22Rv1 (cell line): ENCODE results near the gene NFATC2.
"Not testable (repeated sequence)": the region's sequence is repeated elsewhere in the genome, so short reads cannot be mapped to it uniquely, and the experiment has no call there.

Source experiments
- H3K27ac ChIP-seq: fragments of 450-650 bp; 2 replicates; pipeline ENCODE4 v1.5.1; 2017
- ZFX ChIP-seq: fragments of 450-650 bp; IDR thresholded peaks from 2 replicates; pipeline ENCODE4 v1.6.1; 2017; ENCODE audit warnings: antibody characterized with exemption, borderline replicate concordance
- TF ChIP-seq, protein P1 (sequence below): fragments of 450-650 bp; IDR thresholded peaks from 2 replicates; pipeline ENCODE4 v1.5.1; 2017; ENCODE audit warnings: mild to moderate bottlenecking

The NFATC2 gene

GRCh38 chr20:51481341-51481914 is 61.1 kb downstream of the NFATC2 start:
- TF ChIP-seq, protein P1, sequence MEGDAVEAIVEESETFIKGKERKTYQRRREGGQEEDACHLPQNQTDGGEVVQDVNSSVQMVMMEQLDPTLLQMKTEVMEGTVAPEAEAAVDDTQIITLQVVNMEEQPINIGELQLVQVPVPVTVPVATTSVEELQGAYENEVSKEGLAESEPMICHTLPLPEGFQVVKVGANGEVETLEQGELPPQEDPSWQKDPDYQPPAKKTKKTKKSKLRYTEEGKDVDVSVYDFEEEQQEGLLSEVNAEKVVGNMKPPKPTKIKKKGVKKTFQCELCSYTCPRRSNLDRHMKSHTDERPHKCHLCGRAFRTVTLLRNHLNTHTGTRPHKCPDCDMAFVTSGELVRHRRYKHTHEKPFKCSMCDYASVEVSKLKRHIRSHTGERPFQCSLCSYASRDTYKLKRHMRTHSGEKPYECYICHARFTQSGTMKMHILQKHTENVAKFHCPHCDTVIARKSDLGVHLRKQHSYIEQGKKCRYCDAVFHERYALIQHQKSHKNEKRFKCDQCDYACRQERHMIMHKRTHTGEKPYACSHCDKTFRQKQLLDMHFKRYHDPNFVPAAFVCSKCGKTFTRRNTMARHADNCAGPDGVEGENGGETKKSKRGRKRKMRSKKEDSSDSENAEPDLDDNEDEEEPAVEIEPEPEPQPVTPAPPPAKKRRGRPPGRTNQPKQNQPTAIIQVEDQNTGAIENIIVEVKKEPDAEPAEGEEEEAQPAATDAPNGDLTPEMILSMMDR: no peak
- TF ChIP-seq ZFX: no peak
- no peak overlapping the region for H3K27ac ChIP-seq

DNA sequence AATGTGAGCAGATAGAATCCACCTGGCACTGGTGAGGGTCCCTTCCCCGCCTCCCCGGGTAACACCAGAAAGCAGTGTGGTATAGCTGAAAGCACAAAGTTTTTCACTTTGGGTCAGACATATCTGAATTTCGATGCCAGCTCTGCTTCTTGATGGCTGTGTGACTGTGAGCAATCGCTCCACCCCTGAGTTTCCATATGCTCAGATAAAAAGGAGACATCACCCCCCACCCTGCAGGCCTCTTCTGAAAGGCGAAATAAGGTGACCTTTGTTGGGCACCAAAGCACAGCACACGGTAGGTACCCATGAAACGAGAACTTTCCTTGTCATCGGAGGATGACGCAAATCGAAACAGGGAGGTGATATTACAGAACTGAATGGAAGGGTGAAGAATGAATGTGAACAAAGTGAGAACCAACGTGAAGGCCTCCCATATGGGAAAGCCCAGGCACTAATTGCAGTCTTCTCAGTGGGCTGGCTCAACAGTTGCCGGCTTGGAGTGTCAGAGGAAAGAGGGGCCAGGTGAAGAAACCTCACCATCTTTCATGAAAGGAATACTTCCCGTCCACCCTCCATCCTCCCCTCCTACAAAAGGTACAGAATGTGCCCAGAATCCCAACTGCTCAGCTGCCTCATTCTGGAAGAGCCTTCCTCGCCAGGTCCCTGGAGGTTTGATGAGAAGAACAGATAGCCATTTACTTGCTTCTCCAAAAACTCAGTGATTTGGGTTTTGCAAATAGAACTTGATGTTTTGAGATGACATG is 61.8 kb downstream of the NFATC2 start:
- H3K27ac ChIP-seq: no peak overlapping the region
- no peak for TF ChIP-seq ZFX
- TF ChIP-seq, protein P1: no peak

DNA sequence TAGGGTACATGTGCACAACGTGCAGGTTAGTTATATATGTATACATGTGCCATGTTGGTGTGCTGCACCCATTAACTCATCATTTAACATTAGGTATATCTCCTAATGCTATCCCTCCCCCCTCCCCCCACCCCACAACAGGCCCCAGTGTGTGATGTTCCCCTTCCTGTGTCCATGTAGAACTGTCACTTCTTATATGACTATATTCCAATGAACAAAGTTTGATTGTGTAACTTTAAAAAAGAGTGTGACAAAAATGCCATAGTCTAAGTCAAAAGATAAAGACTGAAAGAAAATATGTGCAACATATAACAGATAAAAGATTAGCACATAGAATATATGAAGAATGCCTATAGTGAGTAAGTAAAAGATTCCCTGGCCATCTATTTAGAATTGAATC is 66.4 kb downstream of the NFATC2 start:
- not testable (repeated sequence) for H3K27ac ChIP-seq

DNA sequence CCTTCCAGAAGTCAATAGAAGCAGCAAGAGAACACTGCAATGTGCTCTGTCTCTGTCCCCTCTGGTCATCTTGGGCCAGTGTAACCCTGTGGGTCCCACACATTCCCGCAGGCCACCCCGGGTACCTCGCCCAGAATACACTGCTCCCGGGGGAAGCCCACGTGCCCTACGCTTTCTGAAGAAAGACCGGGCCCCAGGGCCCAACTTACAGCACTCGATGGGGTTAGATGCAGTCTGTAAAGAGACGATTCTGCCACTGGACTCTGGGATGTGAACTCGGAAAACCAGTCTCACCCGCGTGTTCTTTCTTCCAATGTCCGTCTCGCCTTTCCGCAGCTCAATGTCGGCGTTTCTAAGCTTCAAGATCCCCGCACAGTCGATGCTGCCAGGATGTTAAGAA is 68.7 kb downstream of the NFATC2 start:
- TF ChIP-seq, protein P1: no peak
- no peak for TF ChIP-seq ZFX
- H3K27ac ChIP-seq: no peak overlapping the region

GRCh38 chr20:51473256-51473655 is 69.3 kb downstream of the NFATC2 start:
- TF ChIP-seq ZFX: no peak
- TF ChIP-seq, protein P1: no peak
- H3K27ac ChIP-seq: no peak overlapping the region

- no peak overlapping the region for H3K27ac ChIP-seq
- TF ChIP-seq, protein P1: no peak
- no peak for TF ChIP-seq ZFX
Observed at GRCh38 chr20:51470907-51471411, 71.6 kb downstream of the NFATC2 start.

DNA sequence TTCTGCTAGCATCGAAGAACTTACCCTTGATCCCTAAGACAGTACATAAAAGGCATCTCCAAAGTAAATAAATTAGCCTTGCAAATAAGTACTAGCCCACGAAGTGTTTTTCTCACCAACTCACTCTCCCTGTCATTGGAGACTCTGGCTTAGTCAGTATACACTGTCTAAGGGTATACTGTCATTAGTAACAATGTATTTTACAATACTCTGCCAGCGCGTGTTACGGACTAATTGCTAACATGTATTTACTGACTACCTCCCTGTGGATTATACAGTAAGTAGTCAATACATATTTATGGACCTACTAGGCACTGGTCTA is 72.1 kb downstream of the NFATC2 start:
- TF ChIP-seq ZFX: no peak
- TF ChIP-seq, protein P1: no peak
- H3K27ac ChIP-seq: no peak overlapping the region
